Activated CD8-positive, alpha-beta T cell treated with anti-CD3 and anti-CD28 coated beads for 36 hours (primary cell): ENCODE results near the gene EPS15. TPM values are rescaled to one million over a fixed set of nuclear protein-coding genes. Genes with fewer than 3 reads are reported as not detected.

Source experiments
- ATAC-seq: fragments of 200-7000 bp; cut with Tn5 transposase; one replicate; pipeline ENCODE4 v1.10.0; 2021; ENCODE audit warnings: mild to moderate bottlenecking, moderate library complexity
- CTCF ChIA-PET: fragments of 350-600 bp; sonication (Branson Sonifier 250); formaldehyde crosslinking; loops from one replicate; lab custom pipeline; 2021; ENCODE audit warnings: antibody characterized with exemption; lab: Charles Lee
- POLR2A ChIA-PET: fragments of 350-600 bp; sonication (Branson Sonifier 250); formaldehyde crosslinking; loops from one replicate; lab custom pipeline; 2021; ENCODE audit warnings: antibody characterized with exemption; lab: Charles Lee
- DNase-seq: peaks from one replicate; pipeline ENCODE4 v3.0.0-alpha.2; 2020
- H3K27ac Mint-ChIP-seq: one replicate; pipeline ENCODE4 v1.8.0; 2021; ENCODE audit warnings: mild to moderate bottlenecking, mixed read lengths
- H3K27me3 Mint-ChIP-seq: one replicate; pipeline ENCODE4 v1.8.0; 2021; ENCODE audit warnings: mixed read lengths
- H3K36me3 Mint-ChIP-seq: one replicate; pipeline ENCODE4 v1.8.0; 2021; ENCODE audit warnings: low read depth, mixed read lengths
- H3K4me1 Mint-ChIP-seq: one replicate; pipeline ENCODE4 v1.8.0; 2021; ENCODE audit warnings: low read depth, mixed read lengths
- H3K4me3 Mint-ChIP-seq: one replicate; pipeline ENCODE4 v1.8.0; 2021; ENCODE audit warnings: mild to moderate bottlenecking, moderate library complexity, mixed read lengths
- H3K9me3 Mint-ChIP-seq: one replicate; pipeline ENCODE4 v1.8.0; 2021; ENCODE audit warnings: mixed read lengths
- intact Hi-C: fragments of 100-400 bp; cut with micrococcal nuclease; formaldehyde crosslinking; loops from one replicate; pipeline ENCODE4 v1.10.0; 2022
- total RNA-seq, 2 experiments: library from RNA; stranded (reverse); gene quantifications; one replicate each; pipeline ENCODE4 v1.2.3, GENCODE V29; 2021
- TF ChIP-seq, protein P1 (sequence below): fragments of 200-600 bp; IDR thresholded peaks from one replicate; pipeline ENCODE4 v1.8.0; 2022; ENCODE audit warnings: antibody characterized with exemption, mild to moderate bottlenecking

EPS15 gene
- total RNA-seq, 2 experiments from 2014 or later, result 56.6 to 63.6 TPM

DNA sequence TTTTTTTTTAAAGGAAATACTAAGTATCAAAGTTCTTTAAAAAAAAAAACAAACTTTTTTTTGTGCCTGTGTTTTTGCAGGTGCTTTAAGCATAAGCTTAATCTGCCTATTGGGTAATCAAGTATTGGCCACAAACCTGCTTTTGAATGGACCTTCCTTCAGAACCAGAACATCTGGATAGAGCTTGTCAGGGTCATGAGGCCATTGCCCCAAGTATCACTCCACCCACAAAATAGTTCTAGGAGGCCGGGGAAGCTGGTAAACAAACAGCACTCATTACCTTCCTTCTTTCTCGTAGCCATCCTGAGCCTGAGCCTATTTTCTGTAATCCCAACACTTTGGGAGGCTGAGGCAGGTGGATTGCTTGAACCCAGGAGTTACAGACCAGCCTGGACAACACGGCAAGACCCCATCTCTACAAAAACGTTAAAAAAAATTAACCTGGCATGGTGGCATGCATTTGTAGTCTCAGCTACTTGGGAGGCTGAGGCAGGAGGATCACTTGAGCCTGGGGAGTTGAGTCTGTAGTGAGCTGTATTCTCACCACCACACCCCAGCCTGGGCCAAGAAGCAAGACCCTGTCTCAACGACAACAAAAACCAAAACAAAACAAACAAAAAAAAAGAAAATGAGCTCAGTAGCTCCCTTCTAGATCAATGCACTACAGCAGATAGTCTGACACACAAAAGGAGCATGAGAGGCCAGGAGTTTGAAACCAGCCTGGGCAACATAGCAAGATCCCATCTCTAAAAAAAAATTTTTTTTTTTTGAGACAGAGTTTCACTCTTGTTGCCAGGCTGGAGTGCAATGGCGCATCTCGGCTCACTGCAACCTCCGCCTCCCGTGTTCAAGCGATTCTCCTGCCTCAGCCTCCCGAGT, 34.1 kb upstream of the EPS15 start:
- CTCF ChIA-PET, result no interaction called here
- peaks cover under 1% of the 10 kb centered on the region for H3K27me3 Mint-ChIP-seq
- intact Hi-C loops, result no loop called here
- H3K4me1 Mint-ChIP-seq, result peaks cover 19% of the 10 kb centered on the region
- TF ChIP-seq, protein P1, sequence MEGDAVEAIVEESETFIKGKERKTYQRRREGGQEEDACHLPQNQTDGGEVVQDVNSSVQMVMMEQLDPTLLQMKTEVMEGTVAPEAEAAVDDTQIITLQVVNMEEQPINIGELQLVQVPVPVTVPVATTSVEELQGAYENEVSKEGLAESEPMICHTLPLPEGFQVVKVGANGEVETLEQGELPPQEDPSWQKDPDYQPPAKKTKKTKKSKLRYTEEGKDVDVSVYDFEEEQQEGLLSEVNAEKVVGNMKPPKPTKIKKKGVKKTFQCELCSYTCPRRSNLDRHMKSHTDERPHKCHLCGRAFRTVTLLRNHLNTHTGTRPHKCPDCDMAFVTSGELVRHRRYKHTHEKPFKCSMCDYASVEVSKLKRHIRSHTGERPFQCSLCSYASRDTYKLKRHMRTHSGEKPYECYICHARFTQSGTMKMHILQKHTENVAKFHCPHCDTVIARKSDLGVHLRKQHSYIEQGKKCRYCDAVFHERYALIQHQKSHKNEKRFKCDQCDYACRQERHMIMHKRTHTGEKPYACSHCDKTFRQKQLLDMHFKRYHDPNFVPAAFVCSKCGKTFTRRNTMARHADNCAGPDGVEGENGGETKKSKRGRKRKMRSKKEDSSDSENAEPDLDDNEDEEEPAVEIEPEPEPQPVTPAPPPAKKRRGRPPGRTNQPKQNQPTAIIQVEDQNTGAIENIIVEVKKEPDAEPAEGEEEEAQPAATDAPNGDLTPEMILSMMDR, result no peak
- ATAC-seq (no peak), DNase-seq (no peak)
- H3K4me3 Mint-ChIP-seq, result no peak overlapping the region
- no peaks in the 10 kb centered on the region for H3K9me3 Mint-ChIP-seq
- no peaks in the 10 kb centered on the region for H3K36me3 Mint-ChIP-seq
- POLR2A ChIA-PET, result interaction anchor here (0.6 kb wide), 1 partner anchor 14 kb away, joined by 3 read pairs; no protein-coding TSS in a partner anchor
- no peak overlapping the region for H3K27ac Mint-ChIP-seq

DNA sequence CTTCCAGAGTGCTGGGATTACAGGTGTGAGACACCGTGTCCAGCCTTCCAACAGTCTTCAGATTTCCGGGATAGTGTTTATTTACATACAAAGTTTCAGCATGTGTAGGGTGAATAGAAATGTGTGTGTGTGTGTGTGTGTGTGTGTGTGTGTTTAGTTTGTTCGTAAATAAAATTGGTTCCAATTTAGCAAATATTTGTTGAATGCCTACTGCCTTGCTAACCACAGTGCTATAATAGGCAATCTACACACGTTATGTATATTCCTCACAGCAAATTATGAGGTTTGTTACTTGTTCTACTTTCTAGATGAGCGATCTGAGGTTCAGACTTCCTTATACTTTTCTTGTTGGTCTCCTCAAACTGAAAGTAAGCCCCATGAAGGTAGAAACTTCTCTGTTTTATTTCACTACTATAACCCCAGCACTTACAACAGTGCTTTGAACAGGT, 32.8 kb upstream of the EPS15 start:
- POLR2A ChIA-PET, result no interaction called here

DNA sequence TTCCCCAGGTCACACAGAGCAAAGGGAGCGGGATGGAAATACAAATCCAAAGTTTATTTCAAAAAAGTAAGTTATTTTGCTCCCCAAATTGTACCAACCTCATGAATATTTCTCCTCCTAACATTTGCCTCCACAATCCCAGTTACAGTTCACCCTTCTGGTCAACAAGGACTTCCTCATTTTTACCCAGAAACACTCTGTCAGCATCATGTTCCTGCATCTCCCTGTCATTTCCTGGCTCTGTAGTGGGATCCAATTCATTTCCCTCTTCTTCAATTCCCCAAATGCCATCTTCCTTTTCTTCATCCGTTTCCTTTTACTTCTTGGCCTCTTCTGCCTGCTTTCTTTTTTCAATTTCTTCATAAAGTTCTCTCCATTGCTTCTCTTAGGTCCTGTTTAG, 32.0 kb upstream of the EPS15 start:
- ATAC-seq, result no peak
- peaks cover 19% of the 10 kb centered on the region for H3K4me1 Mint-ChIP-seq

More for the DNA sequence above, 32.8 kb upstream of the EPS15 start:
- no peaks in the 10 kb centered on the region for H3K27me3 Mint-ChIP-seq
- no peaks in the 10 kb centered on the region for H3K36me3 Mint-ChIP-seq
- no peaks in the 10 kb centered on the region for H3K9me3 Mint-ChIP-seq
- peaks cover 19% of the 10 kb centered on the region for H3K4me1 Mint-ChIP-seq
- no peak overlapping the region for H3K4me3 Mint-ChIP-seq
- DNase-seq (no peak), ATAC-seq (peak; percentile 37)
- CTCF ChIA-PET, result no interaction called here
- intact Hi-C loops, result no loop called here
- H3K27ac Mint-ChIP-seq, result no peak overlapping the region
- TF ChIP-seq, protein P1, result no peak

DNA sequence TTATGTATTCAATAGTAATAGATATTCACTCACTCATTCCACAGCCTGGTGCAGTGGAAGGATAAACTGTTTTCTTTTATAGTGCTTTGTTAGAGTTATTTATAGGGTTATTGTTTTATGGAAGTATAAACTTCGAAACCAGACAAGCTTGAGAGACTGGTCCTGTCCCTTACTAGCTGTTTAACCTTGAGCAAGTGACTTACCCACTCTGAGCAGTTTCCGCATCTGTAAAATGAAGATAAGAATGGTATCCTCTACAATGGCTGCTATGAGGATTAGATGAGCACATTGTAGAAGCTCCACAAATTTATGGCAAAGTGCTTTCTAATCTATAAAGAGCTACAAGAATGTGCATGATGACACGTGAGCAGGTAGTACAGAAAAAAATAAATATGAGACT, 30.8 kb upstream of the EPS15 start:
- intact Hi-C loops, result no loop called here
- H3K4me1 Mint-ChIP-seq, result peaks cover 19% of the 10 kb centered on the region
- H3K27me3 Mint-ChIP-seq, result no peaks in the 10 kb centered on the region
- ChIA-PET CTCF (no interaction called here), POLR2A (interaction anchor here (1.2 kb wide), 1 partner anchor 8 kb away, joined by 3 read pairs; no protein-coding TSS in a partner anchor)
- no peak overlapping the region for H3K27ac Mint-ChIP-seq
- H3K36me3 Mint-ChIP-seq, result no peaks in the 10 kb centered on the region
- TF ChIP-seq, protein P1, result no peak
- H3K9me3 Mint-ChIP-seq, result no peaks in the 10 kb centered on the region
- no peak for DNase-seq
- no peak overlapping the region for H3K4me3 Mint-ChIP-seq
- ATAC-seq, result no peak

More for the DNA sequence above, 32.0 kb upstream of the EPS15 start:
- Mint-ChIP-seq H3K9me3 (no peaks in the 10 kb centered on the region), H3K27ac (no peak overlapping the region), H3K36me3 (no peaks in the 10 kb centered on the region), H3K27me3 (no peaks in the 10 kb centered on the region), H3K4me3 (no peak overlapping the region)
- TF ChIP-seq, protein P1, result no peak
- ChIA-PET POLR2A (no interaction called here), CTCF (no interaction called here)
- intact Hi-C loops, result no loop called here
- DNase-seq, result no peak

DNA sequence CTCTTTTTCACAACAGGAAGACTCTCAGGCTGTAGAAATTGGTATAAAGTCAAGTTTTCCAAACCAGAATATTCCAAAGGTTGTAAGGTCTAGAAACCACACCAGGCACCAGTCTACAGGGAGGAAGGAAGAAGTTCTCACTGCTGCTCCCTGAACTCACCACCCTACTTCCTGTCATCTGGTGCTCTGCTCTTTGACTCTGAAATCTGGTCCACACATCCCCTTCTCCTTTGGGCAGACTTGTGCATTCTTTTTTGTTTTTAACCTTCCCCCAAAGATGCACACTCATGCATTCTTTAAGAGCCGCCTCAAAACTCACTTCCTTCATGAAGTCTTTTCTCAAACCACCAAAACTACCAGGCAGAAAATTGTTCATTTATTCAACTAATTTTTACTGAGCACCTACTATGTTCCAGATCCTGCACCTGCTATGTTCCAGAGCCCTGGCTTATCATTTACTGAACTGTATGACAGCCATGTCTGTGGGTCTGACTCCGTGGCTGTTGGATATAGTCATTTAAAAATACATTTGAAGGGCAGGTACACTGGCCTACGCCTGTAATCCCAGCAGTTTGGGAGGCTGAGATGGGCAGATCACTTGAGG, 30.1 kb upstream of the EPS15 start:
- H3K4me3 Mint-ChIP-seq, result no peak overlapping the region
- H3K27ac Mint-ChIP-seq, result no peak overlapping the region
- H3K4me1 Mint-ChIP-seq, result peaks cover 19% of the 10 kb centered on the region
- ChIA-PET POLR2A (interaction anchor here (1.2 kb wide), 1 partner anchor 8 kb away, joined by 3 read pairs; no protein-coding TSS in a partner anchor), CTCF (no interaction called here)
- ATAC-seq, result peak; percentile 37
- intact Hi-C loops, result no loop called here
- TF ChIP-seq, protein P1, result no peak
- H3K27me3 Mint-ChIP-seq, result no peaks in the 10 kb centered on the region
- no peaks in the 10 kb centered on the region for H3K36me3 Mint-ChIP-seq
- no peaks in the 10 kb centered on the region for H3K9me3 Mint-ChIP-seq
- no peak for DNase-seq
